ENCODE measurements around the gene KLK1.

DNA sequence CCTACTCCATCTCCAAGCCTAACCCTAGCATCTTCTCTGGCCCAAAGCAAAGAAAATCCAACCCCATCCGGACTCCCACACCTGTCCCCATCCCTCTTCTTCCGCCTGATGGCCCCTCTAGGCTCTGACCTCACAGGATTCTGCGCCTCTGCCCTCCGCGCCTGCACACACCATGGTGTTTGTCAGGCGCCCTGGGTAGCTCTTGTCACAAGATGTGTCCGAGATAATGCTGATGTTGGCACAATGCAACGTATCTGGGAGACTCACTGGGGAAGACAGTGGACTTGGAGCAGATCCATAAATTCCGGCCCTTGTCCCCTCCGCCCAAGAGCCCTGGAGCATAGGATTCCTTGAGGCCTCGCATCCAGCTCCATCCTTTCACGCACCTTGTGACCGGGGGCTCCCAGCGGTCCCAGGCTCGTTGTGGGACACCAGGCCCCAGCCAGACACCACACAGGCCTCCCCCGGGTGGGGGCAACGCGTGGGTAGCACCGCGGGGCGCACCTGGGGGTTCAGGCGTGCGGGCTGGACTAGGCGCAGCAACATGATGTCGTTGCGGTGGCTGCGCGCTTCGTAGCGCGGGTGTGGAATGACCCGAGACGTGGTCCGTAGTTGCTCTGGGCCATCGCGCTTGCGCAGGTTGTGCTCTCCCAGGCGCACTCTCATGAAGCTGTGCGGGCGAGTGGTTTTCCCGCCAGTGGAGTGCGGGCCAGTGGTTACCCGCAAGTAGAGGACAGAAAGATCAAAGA is 3.1 kb upstream of the KLK1 start:
- TF ChIP-seq, protein P1, sequence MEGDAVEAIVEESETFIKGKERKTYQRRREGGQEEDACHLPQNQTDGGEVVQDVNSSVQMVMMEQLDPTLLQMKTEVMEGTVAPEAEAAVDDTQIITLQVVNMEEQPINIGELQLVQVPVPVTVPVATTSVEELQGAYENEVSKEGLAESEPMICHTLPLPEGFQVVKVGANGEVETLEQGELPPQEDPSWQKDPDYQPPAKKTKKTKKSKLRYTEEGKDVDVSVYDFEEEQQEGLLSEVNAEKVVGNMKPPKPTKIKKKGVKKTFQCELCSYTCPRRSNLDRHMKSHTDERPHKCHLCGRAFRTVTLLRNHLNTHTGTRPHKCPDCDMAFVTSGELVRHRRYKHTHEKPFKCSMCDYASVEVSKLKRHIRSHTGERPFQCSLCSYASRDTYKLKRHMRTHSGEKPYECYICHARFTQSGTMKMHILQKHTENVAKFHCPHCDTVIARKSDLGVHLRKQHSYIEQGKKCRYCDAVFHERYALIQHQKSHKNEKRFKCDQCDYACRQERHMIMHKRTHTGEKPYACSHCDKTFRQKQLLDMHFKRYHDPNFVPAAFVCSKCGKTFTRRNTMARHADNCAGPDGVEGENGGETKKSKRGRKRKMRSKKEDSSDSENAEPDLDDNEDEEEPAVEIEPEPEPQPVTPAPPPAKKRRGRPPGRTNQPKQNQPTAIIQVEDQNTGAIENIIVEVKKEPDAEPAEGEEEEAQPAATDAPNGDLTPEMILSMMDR (IDR thresholded peaks at IDR 0.05) = no peak
- no peak for TF ChIP-seq POLR2A (IDR thresholded peaks at IDR 0.05)

Data from adrenal gland (tissue), 5 donors.